ENCODE measurements around the gene CTXN1. TPM values are rescaled to one million over a fixed set of nuclear protein-coding genes. Genes with fewer than 3 reads are reported as not detected.
A peak's percentile ranks its signal among the peaks of the same experiment; 100 is the strongest.

CTXN1 gene
- total RNA-seq: under 1 TPM; 0.31 to 0.37 TPM

DNA sequence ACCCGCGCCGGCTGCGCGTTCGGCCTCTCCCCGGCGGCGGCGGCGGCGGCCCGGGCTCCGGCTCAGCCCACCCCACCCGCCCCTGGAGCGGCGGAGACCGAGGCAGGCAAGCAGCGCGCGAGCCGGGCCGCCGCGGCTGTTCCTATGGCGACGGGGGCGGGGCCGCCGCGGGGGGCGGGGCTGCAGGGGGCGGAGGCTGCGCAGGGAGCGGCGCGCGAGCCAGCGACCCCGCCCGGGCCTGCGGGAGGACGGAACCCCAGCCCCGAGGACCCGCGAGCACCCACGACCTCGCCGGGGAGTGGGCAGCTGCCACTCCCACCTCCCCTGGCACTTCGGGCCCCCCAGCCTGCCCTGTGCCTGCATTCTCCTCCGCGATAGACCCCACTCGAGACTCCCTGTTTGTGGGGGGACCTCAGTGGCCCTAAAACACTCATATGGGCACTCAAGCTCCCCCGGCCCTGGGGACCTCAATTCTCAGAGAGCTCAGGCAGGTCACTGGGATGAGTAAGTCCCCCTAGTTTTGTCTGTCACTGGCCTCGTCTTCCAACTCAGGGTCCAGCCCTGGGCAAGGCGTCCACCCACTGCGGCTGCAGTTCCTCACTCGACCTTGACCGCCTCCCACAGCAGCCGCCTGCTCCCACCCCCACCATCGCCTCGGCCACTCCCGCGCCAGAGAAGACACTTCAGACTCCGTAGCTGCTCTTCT, at the start of gene CTXN1:
TSS of gene CTXN1 (minus strand) at position 115 of the 706 bp plus-strand sequence. CDS start 597 bp downstream, outside the sequence.
- Mint-ChIP-seq H3K4me3 (peak within 1 kb of the TSS; percentile 74), H3K9me3 (ENCODE audit: insufficient read depth) (no peaks in the 10 kb centered on the region), H3K4me1 (ENCODE audit: low read depth) (peaks cover 25% of the 10 kb centered on the region), H3K27me3 (ENCODE audit: low read depth) (no peaks in the 10 kb centered on the region), H3K27ac (peak within 1 kb of the TSS; percentile 75), H3K36me3 (ENCODE audit: low read depth) (peaks cover 9% of the 10 kb centered on the region)
- ChIA-PET POLR2A (no interaction called here), CTCF (interaction anchor here (1.1 to 1.3 kb wide), 2 partner anchors 17 to 358 kb away, joined by 3 to 6 read pairs; partner anchors contain the start of gene TIMM44)
- ATAC-seq (peak; percentile 45), DNase-seq (peak; percentile 75)

DNA sequence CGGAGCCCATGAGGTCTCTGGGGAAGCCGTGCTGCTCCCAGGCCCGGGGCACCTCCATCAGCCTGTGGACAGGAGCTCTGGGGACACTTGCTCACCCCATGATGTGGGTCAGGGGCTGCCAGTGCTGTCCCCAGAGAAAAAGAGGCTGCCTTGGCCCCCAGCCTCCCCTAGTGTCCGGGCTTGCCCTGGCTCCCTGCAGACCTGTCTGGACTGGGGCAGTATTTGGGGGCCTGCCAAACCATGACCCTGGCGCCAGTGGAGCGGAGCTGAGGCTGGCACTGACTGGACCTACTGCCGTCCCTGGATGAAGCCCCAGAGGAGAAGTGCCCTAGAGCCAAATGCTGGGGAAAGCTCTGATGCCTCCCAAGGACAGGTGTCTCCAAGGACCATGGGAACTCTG, 49.1 kb upstream of the CTXN1 start:
- Mint-ChIP-seq H3K4me1 (ENCODE audit: low read depth) (no peaks in the 10 kb centered on the region), H3K36me3 (ENCODE audit: low read depth) (peaks cover 14% of the 10 kb centered on the region), H3K27ac (no peak overlapping the region), H3K9me3 (ENCODE audit: insufficient read depth) (no peaks in the 10 kb centered on the region), H3K27me3 (ENCODE audit: low read depth) (no peaks in the 10 kb centered on the region), H3K4me3 (no peak overlapping the region)
- POLR2A ChIA-PET: no interaction called here
- CTCF ChIA-PET: no interaction called here
- ATAC-seq (no peak), DNase-seq (no peak)

GRCh38 chr19:7973883-7974282, 47.9 kb upstream of the CTXN1 start:
- Mint-ChIP-seq H3K27me3 (ENCODE audit: low read depth) (no peaks in the 10 kb centered on the region), H3K9me3 (ENCODE audit: insufficient read depth) (no peaks in the 10 kb centered on the region), H3K36me3 (ENCODE audit: low read depth) (peaks cover 14% of the 10 kb centered on the region), H3K4me3 (no peak overlapping the region), H3K27ac (peak overlapping the region; percentile 22), H3K4me1 (ENCODE audit: low read depth) (no peaks in the 10 kb centered on the region)
- ATAC-seq (no peak), DNase-seq (no peak)
- ChIA-PET CTCF (no interaction called here), POLR2A (interaction anchor here (0.6 kb wide), 1 partner anchor 277 kb away, joined by 3 read pairs; no protein-coding TSS in a partner anchor)

DNA sequence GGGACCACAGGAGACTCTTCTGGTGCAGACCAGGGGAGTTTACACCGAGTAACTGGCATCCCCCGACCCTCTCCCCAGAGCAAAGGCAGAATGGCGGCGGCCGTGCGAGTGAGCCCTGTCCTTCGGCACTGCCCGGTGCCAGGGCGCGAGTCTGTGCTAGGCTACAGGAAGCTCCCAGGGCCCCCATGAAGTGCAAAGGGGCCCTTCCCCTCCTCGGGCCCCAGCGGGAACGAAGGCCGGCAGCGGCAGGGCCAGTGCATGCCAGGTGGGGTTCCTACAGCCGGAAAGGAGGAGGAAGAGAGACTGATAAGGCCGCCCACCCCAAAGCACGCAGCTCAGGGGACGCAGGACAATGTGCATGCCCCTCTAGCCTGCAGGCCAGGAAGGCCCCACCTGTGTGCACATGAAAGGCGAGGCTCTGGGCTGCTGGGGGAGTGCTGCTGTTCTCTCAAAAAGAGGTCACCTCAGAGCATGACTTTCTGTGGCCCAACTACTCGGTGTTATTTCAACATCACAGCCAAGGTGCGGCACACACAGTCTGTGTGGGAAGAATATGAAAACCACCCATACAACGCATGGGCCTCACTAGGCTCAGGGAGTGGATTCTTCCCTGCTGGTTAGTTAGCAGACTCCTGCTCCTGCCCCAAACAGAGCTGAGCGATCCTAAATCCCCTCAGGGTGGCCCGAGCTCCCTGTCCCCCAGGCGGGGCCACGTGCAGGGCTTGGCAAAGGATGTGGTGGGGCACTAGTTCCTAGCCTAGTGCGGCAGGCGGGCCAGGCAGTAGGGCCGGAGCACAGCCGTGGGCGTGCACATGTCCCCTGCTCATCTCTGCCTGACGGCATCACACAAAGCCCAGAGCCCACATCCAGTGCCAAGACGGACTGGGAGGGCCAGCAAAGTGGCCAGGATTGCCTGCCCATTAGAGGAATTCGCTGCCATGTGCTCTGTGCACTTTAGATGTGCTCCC, 45.9 kb upstream of the CTXN1 start:
- no peak overlapping the region for H3K4me3 Mint-ChIP-seq
- CTCF ChIA-PET: interaction anchor here (1.2 to 1.8 kb wide), 3 partner anchors 23 to 43 kb away, joined by 4 to 9 read pairs (median 5); no protein-coding TSS in a partner anchor
- H3K9me3 Mint-ChIP-seq (ENCODE audit: insufficient read depth): no peaks in the 10 kb centered on the region
- POLR2A ChIA-PET: no interaction called here
- DNase-seq (no peak), ATAC-seq (no peak)
- H3K27ac Mint-ChIP-seq: no peak overlapping the region
- no peaks in the 10 kb centered on the region for H3K4me1 Mint-ChIP-seq (ENCODE audit: low read depth)
- no peaks in the 10 kb centered on the region for H3K27me3 Mint-ChIP-seq (ENCODE audit: low read depth)
- peaks cover 19% of the 10 kb centered on the region for H3K36me3 Mint-ChIP-seq (ENCODE audit: low read depth)

GRCh38 chr19:7970716-7971448, 44.9 kb upstream of the CTXN1 start:
- H3K27ac Mint-ChIP-seq: peak overlapping the region; percentile 39
- H3K36me3 Mint-ChIP-seq (ENCODE audit: low read depth): peaks cover 25% of the 10 kb centered on the region
- DNase-seq: peak; percentile 38
- H3K4me3 Mint-ChIP-seq: no peak overlapping the region
- H3K4me1 Mint-ChIP-seq (ENCODE audit: low read depth): peaks cover 5% of the 10 kb centered on the region
- H3K27me3 Mint-ChIP-seq (ENCODE audit: low read depth): no peaks in the 10 kb centered on the region
- ChIA-PET CTCF (interaction anchor here (0.6 to 2.1 kb wide), 10 partner anchors 10 to 574 kb away, joined by 3 to 16 read pairs (median 4); partner anchors contain the start of gene TIMM44), POLR2A (interaction anchor here (0.7 kb wide), 1 partner anchor 962 kb away, joined by 3 read pairs; no protein-coding TSS in a partner anchor)
- no peak for ATAC-seq
- H3K9me3 Mint-ChIP-seq (ENCODE audit: insufficient read depth): no peaks in the 10 kb centered on the region

GRCh38 chr19:7969555-7969939, 43.6 kb upstream of the CTXN1 start:
- POLR2A ChIA-PET: no interaction called here
- Mint-ChIP-seq H3K36me3 (ENCODE audit: low read depth) (peaks cover 26% of the 10 kb centered on the region), H3K9me3 (ENCODE audit: insufficient read depth) (no peaks in the 10 kb centered on the region), H3K27ac (no peak overlapping the region), H3K27me3 (ENCODE audit: low read depth) (no peaks in the 10 kb centered on the region), H3K4me3 (no peak overlapping the region), H3K4me1 (ENCODE audit: low read depth) (peaks cover 8% of the 10 kb centered on the region)
- no peak for DNase-seq
- ATAC-seq: no peak
- CTCF ChIA-PET: interaction anchor here (2.1 kb wide), 1 partner anchor 26 kb away, joined by 16 read pairs; the partner anchor contains the start of gene TIMM44

- no peak for ATAC-seq
- no peak overlapping the region for H3K4me3 Mint-ChIP-seq
- ChIA-PET POLR2A (no interaction called here), CTCF (interaction anchor here (2.1 kb wide), 1 partner anchor 25 kb away, joined by 16 read pairs; the partner anchor contains the start of gene TIMM44)
- peaks cover 8% of the 10 kb centered on the region for H3K4me1 Mint-ChIP-seq (ENCODE audit: low read depth)
- peaks cover 25% of the 10 kb centered on the region for H3K36me3 Mint-ChIP-seq (ENCODE audit: low read depth)
- H3K27me3 Mint-ChIP-seq (ENCODE audit: low read depth): no peaks in the 10 kb centered on the region
- H3K9me3 Mint-ChIP-seq (ENCODE audit: insufficient read depth): no peaks in the 10 kb centered on the region
- no peak overlapping the region for H3K27ac Mint-ChIP-seq
- no peak for DNase-seq
Measured at GRCh38 chr19:7968796-7969554, 43.0 kb upstream of the CTXN1 start.

DNA sequence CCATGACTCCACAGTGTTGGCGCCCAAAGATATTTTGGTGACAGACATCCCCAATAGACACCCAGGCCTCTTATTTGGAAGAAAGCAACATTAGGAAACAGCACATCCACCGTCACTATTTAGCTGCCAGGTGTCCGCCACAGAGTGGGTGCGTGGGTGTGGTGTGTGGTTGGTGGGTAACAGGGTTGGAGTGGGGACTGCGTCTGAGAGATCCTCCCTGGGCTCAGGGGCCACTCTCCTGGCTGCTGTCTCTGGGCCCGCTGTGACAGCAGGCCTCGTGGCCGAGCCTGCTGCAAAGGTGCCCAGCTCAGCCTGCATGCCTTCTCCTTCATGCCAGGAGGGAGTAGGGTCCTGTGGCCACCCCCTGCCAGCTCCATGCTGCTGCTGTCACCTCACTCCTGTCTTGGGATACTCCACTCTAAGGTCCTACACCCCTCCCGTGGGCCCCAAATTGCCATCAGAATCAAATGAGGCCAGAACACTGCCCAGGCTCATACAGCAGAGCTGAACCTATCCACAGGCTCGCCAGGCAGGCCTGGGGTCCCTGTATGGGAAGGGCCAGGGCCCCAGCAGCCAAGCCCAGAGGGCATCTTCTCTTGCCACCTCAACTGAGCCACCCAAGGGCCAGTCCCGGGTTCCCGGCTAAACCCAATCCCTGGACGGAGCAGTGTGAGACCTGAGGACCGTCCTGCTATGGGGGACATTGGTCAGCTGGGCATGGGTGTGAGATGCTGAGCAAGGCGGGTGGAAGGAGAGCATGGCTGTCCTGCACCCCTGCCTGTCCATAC, 42.3 kb upstream of the CTXN1 start:
- H3K27ac Mint-ChIP-seq: peak overlapping the region; percentile 52
- peaks cover 8% of the 10 kb centered on the region for H3K4me1 Mint-ChIP-seq (ENCODE audit: low read depth)
- POLR2A ChIA-PET: interaction anchor here (1.1 kb wide), 1 partner anchor 25 kb away, joined by 3 read pairs; the partner anchor contains the start of gene TIMM44
- no peaks in the 10 kb centered on the region for H3K27me3 Mint-ChIP-seq (ENCODE audit: low read depth)
- H3K4me3 Mint-ChIP-seq: no peak overlapping the region
- H3K9me3 Mint-ChIP-seq (ENCODE audit: insufficient read depth): no peaks in the 10 kb centered on the region
- ATAC-seq: peak; percentile 19
- DNase-seq: no peak
- CTCF ChIA-PET: no interaction called here
- peaks cover 22% of the 10 kb centered on the region for H3K36me3 Mint-ChIP-seq (ENCODE audit: low read depth)

GRCh38 chr19:7965921-7966665, 40.2 kb upstream of the CTXN1 start:
- Mint-ChIP-seq H3K4me1 (ENCODE audit: low read depth) (peaks cover 8% of the 10 kb centered on the region), H3K9me3 (ENCODE audit: insufficient read depth) (no peaks in the 10 kb centered on the region), H3K4me3 (no peak overlapping the region), H3K27ac (peak overlapping the region; percentile 22), H3K27me3 (ENCODE audit: low read depth) (no peaks in the 10 kb centered on the region), H3K36me3 (ENCODE audit: low read depth) (peaks cover 29% of the 10 kb centered on the region)
- no peak for ATAC-seq
- no peak for DNase-seq
- ChIA-PET CTCF (interaction anchor here (1.2 to 1.8 kb wide), 2 partner anchors 22 to 36 kb away, joined by 3 to 5 read pairs; partner anchors contain the start of gene TIMM44), POLR2A (interaction anchor here (0.7 kb wide), 1 partner anchor 1853 kb away, joined by 4 read pairs; the partner anchor contains the start of gene FBXL12)

All from activated CD8-positive, alpha-beta T cell treated with anti-CD3 and anti-CD28 coated beads, Interleukin-2, amount 10 ng/mL, durations not matched to agents 7 days and 5 days (primary cell).